Dendritic cell treated with granulocyte-macrophage colony-stimulating factor and Interleukin-4, amounts not matched to agents 40 ng/mL and 50 ng/mL, for 4 days (primary cell): ENCODE data around the gene SPCS3.
"Not testable (repeated sequence)": the region's sequence is repeated elsewhere in the genome, so short reads cannot be mapped to it uniquely, and the experiment has no call there.

ENCODE experiments used
- H3K27ac Mint-ChIP-seq: one replicate; pipeline ENCODE4 v1.8.0; 2022; ENCODE audit warnings: mild to moderate bottlenecking, mixed read lengths
- H3K27me3 Mint-ChIP-seq: one replicate; pipeline ENCODE4 v1.8.0; 2022; ENCODE audit warnings: mild to moderate bottlenecking, mixed read lengths
- H3K36me3 Mint-ChIP-seq: one replicate; pipeline ENCODE4 v1.8.0; 2022; ENCODE audit warnings: low read depth, mixed read lengths
- H3K4me1 Mint-ChIP-seq: one replicate; pipeline ENCODE4 v1.8.0; 2022; ENCODE audit warnings: low read depth, mixed read lengths
- H3K4me3 Mint-ChIP-seq: one replicate; pipeline ENCODE4 v1.8.0; 2022; ENCODE audit warnings: mild to moderate bottlenecking, moderate library complexity, mixed read lengths
- H3K9me3 Mint-ChIP-seq: one replicate; pipeline ENCODE4 v1.8.0; 2022; ENCODE audit warnings: mixed read lengths
- intact Hi-C: fragments of 100-400 bp; cut with micrococcal nuclease; formaldehyde crosslinking; loops from one replicate; pipeline ENCODE4 v1.15.0; 2022

SPCS3 gene

DNA sequence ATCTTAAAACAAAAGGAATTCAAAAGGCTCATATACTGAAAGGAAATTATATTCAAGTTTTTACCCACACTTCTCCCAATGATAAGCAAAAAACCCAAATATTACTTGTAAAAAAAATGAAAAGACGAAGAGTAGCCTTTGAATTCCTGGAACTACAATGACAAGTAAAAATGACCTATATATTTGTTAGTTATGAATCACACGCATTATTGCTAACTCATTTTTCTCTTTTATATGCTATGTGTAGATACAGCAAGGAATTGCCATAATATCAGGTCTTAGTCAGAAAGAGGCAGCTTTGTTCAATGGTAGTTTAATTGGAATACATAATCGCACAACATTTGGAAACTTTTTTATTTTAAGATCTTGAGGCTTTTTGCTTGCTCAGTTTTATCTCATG lies 28.0 kb upstream of the SPCS3 start:
- no peak overlapping the region for H3K4me3 Mint-ChIP-seq
- H3K36me3 Mint-ChIP-seq: no peaks in the 10 kb centered on the region
- intact Hi-C loops: no loop called here
- no peaks in the 10 kb centered on the region for H3K4me1 Mint-ChIP-seq
- no peaks in the 10 kb centered on the region for H3K27me3 Mint-ChIP-seq
- H3K27ac Mint-ChIP-seq: no peak overlapping the region
- no peaks in the 10 kb centered on the region for H3K9me3 Mint-ChIP-seq

DNA sequence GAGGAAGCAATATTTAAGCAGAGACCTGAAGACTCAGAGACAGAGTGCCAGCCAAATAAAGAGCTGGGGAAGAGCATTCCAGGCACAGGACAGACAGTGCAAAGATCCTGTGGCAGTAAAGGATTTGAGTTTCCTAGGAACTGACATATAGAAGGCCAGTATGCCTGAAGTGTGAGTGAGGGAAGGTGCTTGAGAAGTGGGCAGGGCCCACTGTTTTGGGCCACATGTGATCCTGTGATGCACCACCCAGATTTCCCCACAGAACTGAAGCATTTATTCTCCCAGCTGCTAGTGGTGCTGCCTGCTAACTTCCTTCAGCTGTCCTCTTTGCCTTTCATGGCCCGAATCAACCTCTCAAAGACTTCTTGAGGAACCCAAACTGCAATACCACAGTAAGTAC lies 26.8 kb upstream of the SPCS3 start:
- intact Hi-C loops: no loop called here
- Mint-ChIP-seq H3K4me3 (no peak overlapping the region), H3K4me1 (no peaks in the 10 kb centered on the region), H3K36me3 (no peaks in the 10 kb centered on the region), H3K27me3 (no peaks in the 10 kb centered on the region), H3K27ac (no peak overlapping the region), H3K9me3 (no peaks in the 10 kb centered on the region)

DNA sequence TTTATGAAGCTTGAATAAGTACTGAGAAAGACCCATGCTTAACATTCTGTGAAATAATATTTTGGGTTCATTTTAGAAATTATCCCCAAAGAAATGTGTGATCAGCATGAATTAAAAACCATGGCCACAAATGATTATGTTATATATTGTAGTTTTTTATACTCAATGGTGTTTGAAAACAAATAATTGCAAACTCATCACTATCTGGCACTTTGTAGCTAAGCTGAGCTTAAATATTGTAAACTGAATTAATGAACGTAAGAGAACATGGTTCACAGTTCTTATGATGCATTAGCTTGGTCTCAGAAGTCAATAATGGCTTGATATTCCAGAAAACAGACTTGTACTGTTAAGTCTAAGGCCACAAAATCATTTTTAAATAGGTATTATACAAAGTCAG lies 26.1 kb upstream of the SPCS3 start:
- Mint-ChIP-seq H3K9me3 (no peaks in the 10 kb centered on the region), H3K4me1 (no peaks in the 10 kb centered on the region), H3K36me3 (no peaks in the 10 kb centered on the region), H3K27ac (no peak overlapping the region), H3K27me3 (no peaks in the 10 kb centered on the region), H3K4me3 (no peak overlapping the region)
- intact Hi-C loops: no loop called here

DNA sequence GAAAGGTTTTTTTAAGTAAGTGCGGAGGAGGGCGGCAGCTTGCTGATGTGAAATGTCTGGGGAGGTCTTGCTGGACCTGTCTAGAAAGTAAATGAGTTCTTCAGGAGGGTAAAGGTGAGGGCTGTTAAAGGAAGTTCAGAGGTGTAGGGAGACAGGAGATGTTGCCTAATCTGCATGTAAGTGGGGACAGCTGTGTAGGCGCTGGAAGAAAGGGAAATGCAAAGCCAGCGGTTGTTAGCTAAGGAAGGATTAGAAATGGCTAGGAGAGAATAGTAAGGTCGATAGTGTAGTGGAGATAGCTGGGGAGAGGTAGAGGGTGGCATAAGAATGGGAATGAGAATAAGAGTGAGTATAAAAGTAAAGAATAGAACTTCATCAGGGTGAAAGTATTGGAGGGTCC lies 23.9 kb upstream of the SPCS3 start:
- H3K4me1 Mint-ChIP-seq, H3K9me3 Mint-ChIP-seq, H3K27me3 Mint-ChIP-seq, H3K36me3 Mint-ChIP-seq, H3K27ac Mint-ChIP-seq, H3K4me3 Mint-ChIP-seq, intact Hi-C loops: not testable (repeated sequence)

DNA sequence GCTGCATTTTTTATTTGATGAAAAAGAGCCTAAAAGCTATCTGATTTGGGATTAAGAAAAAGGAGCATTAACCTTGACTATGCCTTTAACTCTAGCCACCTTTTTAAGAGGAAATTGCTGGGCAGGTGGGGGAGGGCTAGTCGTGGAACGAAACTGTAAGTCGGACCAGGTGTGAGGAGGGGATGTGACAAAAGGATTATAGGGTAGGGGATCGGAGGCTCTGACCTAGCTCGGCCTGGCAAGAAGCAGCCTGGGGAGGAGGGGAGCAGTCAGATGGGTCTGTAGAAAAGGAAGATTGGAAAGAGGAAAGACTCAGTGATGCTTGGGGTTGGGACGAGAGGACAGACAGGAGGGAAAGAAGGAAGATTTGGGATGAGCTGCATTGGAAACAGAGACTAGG lies 21.1 kb upstream of the SPCS3 start:
- Mint-ChIP-seq H3K4me3 (no peak overlapping the region), H3K36me3 (no peaks in the 10 kb centered on the region), H3K4me1 (no peaks in the 10 kb centered on the region), H3K27ac (no peak overlapping the region), H3K27me3 (peaks cover 1% of the 10 kb centered on the region), H3K9me3 (no peaks in the 10 kb centered on the region)
- intact Hi-C loops: no loop called here

DNA sequence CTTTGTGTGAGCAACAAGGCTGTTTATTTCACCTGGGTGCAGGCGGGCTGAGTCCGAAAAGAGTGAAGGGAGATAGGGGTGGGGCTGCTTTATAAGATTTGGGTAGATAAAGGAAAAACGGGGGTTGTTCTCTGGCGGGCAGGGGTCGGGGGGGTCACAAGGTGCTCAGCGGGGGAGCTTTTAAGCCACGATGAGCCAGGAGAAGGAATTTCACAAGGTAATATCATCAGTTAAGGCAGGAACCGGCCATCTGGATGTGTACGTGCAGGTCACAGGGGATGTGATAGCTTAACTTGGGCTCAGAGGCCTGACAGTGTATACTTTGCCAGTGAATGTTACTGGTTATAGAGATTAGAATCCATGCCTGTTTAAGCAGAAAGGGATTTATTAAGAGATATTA lies 19.7 kb upstream of the SPCS3 start:
- Mint-ChIP-seq H3K9me3 (no peaks in the 10 kb centered on the region), H3K27me3 (peaks cover 3% of the 10 kb centered on the region), H3K4me1 (no peaks in the 10 kb centered on the region), H3K36me3 (no peaks in the 10 kb centered on the region), H3K4me3 (no peak overlapping the region), H3K27ac (no peak overlapping the region)
- intact Hi-C loops: no loop called here

DNA sequence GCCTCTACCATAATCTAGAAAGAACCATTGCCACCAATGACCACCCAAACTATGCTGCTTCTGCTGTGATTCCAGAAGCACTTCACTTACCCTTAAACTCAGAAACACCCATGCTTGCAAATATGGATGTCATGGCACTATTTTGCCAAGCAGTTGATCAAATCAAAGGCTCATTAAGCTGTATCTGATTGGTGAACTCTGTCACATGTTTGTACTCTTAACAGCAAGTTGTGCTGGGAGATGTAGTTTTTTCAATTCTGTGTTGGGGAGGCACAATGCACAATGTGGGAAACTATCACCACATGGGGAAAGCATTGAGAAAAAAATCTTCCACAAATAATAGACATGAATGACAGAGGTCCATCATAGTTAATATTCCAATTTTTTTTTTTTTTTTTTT lies 19.2 kb upstream of the SPCS3 start:
- Mint-ChIP-seq H3K27me3 (peaks cover 3% of the 10 kb centered on the region), H3K4me1 (no peaks in the 10 kb centered on the region), H3K27ac (no peak overlapping the region), H3K9me3 (no peaks in the 10 kb centered on the region), H3K4me3 (no peak overlapping the region), H3K36me3 (no peaks in the 10 kb centered on the region)
- intact Hi-C loops: no loop called here

DNA sequence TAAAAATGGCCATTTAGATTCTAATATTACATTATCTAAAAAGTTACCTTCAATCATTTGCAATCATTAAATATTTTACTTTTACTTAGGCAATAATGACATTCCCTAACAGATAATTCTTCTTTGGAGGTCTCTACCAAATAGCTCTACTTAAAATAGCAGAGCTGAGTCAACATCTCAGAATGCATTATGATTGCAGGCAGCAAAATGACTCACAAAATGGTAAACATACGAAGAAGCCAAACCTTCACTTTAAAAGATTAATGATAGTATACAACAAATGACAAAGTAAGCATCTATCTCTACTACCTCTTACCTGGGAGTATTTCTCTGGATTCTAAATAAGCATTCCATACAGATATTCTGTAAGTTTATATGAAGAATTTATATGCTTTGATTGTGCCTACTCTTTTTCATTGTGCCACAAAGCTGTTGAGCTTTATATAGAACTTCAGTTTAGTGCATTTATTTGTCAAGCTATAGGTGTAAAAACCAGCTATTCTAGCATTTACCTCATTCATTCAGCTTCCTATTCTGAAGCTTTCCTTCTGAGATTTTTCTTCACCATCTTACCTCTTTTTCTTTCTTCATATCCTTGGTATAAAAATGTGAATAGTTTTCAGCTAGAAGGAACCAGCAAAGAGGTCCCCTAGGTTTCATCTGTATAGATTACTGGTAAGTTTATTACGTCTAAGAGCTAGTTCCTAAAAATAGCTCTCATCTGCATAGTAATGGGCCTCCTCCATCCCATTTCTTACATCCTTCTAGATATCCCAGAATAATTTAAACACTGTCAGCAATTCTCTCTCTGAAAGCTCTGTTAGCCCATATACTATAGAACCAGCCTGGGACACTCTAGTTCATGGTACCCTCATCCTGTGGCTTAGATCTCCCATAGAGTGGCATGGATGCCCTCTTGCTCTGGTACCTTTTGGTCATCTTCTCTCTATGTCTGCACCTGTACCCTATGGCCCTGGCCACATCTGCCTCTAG lies 17.2 kb upstream of the SPCS3 start:
- peaks cover 3% of the 10 kb centered on the region for H3K27me3 Mint-ChIP-seq
- no peak overlapping the region for H3K4me3 Mint-ChIP-seq
- H3K27ac Mint-ChIP-seq: no peak overlapping the region
- H3K9me3 Mint-ChIP-seq: no peaks in the 10 kb centered on the region
- intact Hi-C loops: no loop called here
- no peaks in the 10 kb centered on the region for H3K36me3 Mint-ChIP-seq
- no peaks in the 10 kb centered on the region for H3K4me1 Mint-ChIP-seq

DNA sequence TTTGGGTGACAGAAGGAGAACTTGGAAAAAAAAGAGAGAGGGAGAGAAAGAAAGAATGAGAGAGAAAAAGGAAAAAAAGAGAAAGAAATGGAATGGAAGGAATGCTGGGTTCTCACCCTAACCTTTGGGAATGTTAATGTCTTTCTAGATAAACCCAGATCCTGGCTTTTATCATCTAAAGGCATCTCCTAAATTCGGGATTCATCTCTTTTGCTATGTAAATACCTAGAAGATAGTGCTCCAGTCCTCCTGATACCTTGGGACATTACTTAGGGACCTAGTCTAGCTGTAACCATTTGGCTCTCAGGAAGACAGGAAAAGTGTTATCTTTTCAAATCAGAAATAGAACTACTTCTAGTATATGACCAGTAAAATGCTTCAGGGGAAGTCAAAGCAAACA lies 15.8 kb upstream of the SPCS3 start:
- Mint-ChIP-seq H3K27me3 (peaks cover 3% of the 10 kb centered on the region), H3K9me3 (no peaks in the 10 kb centered on the region), H3K4me3 (no peak overlapping the region)

DNA sequence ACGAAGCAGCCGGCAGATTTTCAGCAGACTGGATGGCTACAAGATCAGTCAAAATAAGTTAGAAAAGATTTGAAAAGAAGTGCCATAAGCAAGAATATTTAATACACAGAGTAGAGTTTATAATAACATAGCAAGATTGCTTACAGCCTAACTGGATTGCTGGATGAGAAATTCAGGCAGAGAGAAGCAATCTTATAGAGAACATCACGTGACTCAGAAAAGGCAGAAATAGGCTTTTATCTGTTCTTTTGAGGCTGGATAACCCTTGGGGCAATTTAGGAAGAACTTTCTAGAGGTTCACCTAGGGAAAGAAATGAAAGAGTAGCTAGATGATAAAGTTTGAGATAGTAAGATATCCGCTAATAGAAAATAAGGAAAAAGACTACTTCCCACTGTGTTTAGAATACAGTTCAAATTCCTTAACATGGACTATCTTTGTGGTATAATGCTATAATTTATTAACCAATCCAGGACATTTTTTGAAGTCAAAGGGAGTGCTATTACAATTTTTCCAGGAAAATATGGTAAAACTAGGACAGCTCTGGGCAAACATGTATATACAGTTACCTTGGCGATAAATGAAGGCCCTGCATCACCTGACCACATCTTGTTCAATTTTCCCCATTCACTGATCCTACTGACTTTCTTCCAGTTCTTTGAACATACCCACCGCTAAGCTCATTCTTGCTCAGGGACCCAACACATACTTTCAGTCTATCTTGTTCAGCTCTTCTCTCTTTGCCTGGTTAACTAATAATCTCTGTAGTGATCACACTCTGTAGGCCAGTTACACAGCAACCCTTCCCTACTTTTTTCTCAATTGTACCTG lies 12.7 kb upstream of the SPCS3 start:
- H3K4me1 Mint-ChIP-seq: no peaks in the 10 kb centered on the region
- H3K27ac Mint-ChIP-seq: no peak overlapping the region
- H3K4me3 Mint-ChIP-seq: no peak overlapping the region
- H3K9me3 Mint-ChIP-seq: no peaks in the 10 kb centered on the region
- H3K36me3 Mint-ChIP-seq: no peaks in the 10 kb centered on the region
- intact Hi-C loops: no loop called here
- peaks cover 3% of the 10 kb centered on the region for H3K27me3 Mint-ChIP-seq

More for the DNA sequence above, 15.8 kb upstream of the SPCS3 start:
- H3K36me3 Mint-ChIP-seq: no peaks in the 10 kb centered on the region
- no peak overlapping the region for H3K27ac Mint-ChIP-seq
- intact Hi-C loops: no loop called here
- H3K4me1 Mint-ChIP-seq: no peaks in the 10 kb centered on the region

DNA sequence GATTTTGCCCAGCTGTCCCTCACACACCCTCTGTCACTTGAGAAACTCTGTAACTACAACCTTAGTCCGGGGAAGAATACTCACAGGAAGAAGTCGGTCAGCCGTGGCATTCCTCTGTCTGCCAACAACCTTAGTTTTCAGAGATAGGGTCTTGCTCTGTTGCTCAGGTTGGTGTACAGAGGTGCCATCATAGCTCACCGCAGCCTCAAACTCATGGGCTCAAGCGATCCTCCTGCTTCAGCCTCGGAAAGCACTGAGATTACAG lies 12.2 kb upstream of the SPCS3 start:
- H3K4me3 Mint-ChIP-seq: no peak overlapping the region

DNA sequence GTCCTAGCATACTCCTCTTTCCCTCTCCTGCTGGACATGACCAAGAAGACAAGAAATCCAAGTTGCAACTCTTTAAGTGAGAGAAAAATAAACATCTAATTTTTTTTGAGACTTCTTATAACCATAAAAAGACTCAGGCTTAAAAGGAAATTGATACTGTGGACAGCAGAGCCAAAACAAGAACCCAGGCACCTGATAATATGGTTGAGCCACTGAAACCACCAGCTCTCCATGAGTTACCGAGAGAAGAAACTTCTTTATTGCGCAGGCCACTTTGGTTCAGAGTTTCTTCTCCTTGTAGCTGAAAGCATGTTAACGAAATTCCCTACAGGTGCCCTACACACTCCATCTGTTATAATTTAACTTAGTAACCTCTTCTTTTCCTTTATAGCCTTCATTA lies 11.3 kb upstream of the SPCS3 start:
- Mint-ChIP-seq H3K4me1 (no peaks in the 10 kb centered on the region), H3K36me3 (no peaks in the 10 kb centered on the region), H3K27me3 (peaks cover 6% of the 10 kb centered on the region), H3K9me3 (no peaks in the 10 kb centered on the region), H3K4me3 (no peak overlapping the region), H3K27ac (no peak overlapping the region)
- intact Hi-C loops: no loop called here

More for the DNA sequence above, 12.2 kb upstream of the SPCS3 start:
- intact Hi-C loops: no loop called here
- H3K27ac Mint-ChIP-seq: no peak overlapping the region
- no peaks in the 10 kb centered on the region for H3K4me1 Mint-ChIP-seq
- peaks cover 6% of the 10 kb centered on the region for H3K27me3 Mint-ChIP-seq
- no peaks in the 10 kb centered on the region for H3K9me3 Mint-ChIP-seq
- no peaks in the 10 kb centered on the region for H3K36me3 Mint-ChIP-seq

DNA sequence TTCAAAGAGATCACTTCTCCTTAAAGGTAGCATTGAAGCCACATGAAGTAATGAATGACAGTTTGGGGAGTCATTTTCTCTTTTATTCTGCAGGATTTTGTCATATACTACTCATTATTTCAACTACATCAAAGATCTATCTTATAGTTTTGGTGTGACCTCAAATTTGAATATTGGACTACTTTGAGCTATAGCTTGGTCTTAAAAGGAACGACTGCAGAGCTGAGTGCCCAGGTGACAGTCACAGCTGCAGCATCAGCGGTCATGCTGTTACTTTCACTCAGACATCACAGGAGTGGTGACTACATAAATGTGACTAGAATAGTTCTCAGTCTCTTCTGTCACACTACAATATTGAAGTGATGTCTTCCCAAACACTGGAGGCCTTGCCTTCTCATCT lies 10.7 kb upstream of the SPCS3 start:
- H3K9me3 Mint-ChIP-seq: no peaks in the 10 kb centered on the region
- H3K36me3 Mint-ChIP-seq: no peaks in the 10 kb centered on the region
- intact Hi-C loops: no loop called here
- H3K4me1 Mint-ChIP-seq: no peaks in the 10 kb centered on the region
- no peak overlapping the region for H3K4me3 Mint-ChIP-seq
- no peak overlapping the region for H3K27ac Mint-ChIP-seq
- H3K27me3 Mint-ChIP-seq: peaks cover 3% of the 10 kb centered on the region

DNA sequence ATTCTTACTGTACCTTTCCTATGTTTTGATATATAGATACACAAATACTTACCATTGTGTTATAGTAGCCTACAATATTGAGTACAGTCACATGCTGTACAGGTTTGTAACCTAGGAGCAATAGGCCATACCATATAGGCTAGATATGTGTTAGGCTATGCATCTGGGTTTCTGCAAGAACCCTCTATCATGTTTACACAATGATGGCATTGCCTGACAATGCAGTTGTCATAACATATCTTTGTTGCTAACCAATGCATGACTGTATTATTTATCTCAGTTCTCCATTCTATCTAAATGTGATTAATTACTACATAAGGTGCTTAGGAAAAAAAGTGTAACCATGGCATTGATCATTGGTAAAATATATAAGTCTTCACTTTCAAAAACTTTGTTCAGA lies 10.0 kb upstream of the SPCS3 start:
- intact Hi-C loops: no loop called here
- peaks cover 3% of the 10 kb centered on the region for H3K27me3 Mint-ChIP-seq
- no peak overlapping the region for H3K4me3 Mint-ChIP-seq
- H3K4me1 Mint-ChIP-seq: no peaks in the 10 kb centered on the region
- no peak overlapping the region for H3K27ac Mint-ChIP-seq
- no peaks in the 10 kb centered on the region for H3K9me3 Mint-ChIP-seq
- H3K36me3 Mint-ChIP-seq: no peaks in the 10 kb centered on the region
